HG02571 (cell line): ENCODE results near the gene OR5AR1.
"Not testable (repeated sequence)": the region's sequence is repeated elsewhere in the genome, so short reads cannot be mapped to it uniquely, and the experiment has no call there.

Source experiments
- ATAC-seq: cut with Tn5 transposase; IDR thresholded peaks from one replicate; pipeline ENCODE4 v1.9.1; 2021; ENCODE audit warnings: mild to moderate bottlenecking, moderate library complexity; ENCODE audit not compliant: unreplicated experiment

The OR5AR1 gene

GRCh38 chr11:56663386-56663785, at the start of gene OR5AR1:
Gene OR5AR1 (plus strand): TSS chr11:56663686. CDS start chr11:56663686, 0 bp downstream.
- ATAC-seq, result no peak

DNA sequence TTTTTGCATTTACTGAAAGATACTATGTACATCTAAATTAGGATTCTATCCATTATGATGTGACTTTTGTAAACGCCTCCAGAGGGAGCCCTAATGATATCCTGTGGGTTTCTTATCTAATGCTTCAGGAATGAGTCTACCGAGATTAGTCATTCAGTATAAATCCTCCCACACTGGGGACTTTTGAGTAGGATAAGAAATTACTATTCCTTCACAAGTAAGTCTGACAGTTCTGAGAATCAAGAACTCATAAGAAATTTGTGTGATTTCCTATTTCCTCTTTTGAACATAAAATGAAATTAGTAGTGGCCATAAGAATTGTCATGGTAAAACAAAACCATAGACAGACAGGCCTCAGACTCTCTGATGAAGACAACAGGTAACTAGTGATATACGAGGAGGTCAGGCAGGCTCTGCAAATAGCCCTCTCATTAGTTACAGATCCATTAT, 38.8 kb upstream of the OR5AR1 start:
- ATAC-seq, result no peak

DNA sequence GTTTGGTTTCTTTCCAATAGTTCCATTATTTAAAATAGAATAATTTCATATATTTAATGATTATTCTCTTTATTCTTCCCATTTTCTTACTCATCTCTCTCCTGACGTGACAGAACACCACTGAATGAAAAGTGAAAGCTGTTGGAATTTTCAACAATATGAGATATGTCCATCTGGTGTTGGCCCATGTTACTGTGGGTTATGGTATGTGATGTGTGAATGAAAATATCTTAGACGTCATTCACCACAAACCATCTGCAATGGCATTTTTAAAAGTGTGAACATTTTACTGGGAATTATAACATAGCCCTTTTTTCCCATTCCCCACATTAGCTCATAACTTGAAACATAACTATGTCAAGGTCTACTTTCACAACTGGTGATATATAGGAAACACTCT, 37.5 kb upstream of the OR5AR1 start:
- no peak for ATAC-seq

DNA sequence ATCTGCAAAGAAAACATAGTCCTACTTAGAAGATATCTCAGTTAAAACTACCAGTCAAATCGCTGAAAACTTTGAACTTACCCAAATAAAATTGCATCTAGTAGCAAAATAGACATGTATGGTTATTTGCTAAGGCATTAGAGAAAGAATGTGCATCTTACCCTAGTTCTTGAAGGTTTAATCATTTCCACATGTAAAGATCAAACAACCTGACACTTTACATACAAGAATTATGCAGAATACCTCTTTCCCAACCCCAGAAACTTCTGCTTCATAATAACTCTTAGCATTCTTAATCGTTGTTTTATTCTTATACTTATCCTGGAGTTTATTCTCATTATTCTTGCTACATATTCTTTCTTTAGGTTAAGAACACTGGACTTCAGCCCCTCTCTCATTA, 31.2 kb upstream of the OR5AR1 start:
- ATAC-seq, result no peak

GRCh38 chr11:56636861-56637260, 26.6 kb upstream of the OR5AR1 start:
- no peak for ATAC-seq

DNA sequence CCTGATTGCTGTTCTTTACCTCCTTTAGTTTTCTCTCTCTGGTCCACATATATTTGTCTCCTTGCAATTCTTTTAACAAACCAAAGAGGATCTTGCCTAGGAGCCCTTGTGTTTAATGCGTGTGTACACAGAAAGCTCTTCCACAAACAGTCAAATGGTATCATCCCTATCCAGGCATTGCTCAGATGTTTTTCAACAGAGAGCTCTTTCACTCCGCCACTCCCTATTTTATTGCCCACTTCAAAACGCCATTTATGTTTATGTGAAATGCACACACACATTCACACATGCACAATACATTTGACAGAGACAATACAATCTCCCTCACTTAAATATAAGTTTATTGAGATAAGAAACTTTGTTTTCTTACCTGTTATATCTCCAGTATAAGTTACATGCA, 26.0 kb upstream of the OR5AR1 start:
- no peak for ATAC-seq

DNA sequence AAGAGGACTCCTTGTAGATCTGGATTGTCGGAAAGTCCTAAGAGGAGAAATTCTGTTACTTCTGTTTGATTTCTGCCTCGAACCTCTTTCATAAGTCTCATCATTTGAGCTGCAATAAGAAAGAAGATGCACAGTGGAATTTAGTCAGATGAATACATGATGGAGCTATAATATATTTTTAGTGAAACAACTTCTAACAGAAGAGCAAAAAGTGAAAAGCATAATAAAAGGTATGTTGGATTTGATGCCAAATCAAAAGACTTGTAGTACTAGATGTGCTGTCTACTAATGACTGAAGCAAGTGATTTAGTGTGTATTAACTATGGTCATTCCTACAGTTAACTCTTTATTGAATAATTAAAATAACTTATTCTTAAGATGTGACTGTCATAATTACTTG, 21.1 kb upstream of the OR5AR1 start, which contains the start of gene OR5AP2:
Gene OR5AP2, minus strand, starts transcription at position 101 of the 400 bp plus-strand sequence. Its CDS starts 0 bp downstream, at position 101.
- ATAC-seq, result no peak

- ATAC-seq, result no peak
These were observed 3.7 kb upstream of the OR5AR1 start for GRCh38 chr11:56659755-56660154.

DNA sequence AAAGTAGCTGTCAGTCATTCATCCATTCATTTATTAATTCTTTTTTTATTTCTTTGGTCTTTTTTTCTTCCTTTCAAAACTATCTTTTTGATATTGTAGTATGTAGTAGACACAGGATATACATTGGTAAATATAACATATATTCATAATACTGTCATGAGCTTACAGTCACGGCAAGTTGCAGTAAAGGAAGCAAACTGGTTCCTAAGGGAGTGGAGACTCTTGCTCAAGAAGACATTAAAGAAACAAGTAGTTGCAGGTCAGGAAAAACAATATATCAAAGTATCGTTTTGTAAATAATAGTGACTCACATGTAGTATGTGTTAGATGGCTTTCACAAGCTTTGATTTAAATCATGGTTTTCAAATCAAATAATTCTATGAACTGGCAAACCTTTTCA, 7.5 kb downstream of the OR5AR1 start:
- ATAC-seq, result no peak

DNA sequence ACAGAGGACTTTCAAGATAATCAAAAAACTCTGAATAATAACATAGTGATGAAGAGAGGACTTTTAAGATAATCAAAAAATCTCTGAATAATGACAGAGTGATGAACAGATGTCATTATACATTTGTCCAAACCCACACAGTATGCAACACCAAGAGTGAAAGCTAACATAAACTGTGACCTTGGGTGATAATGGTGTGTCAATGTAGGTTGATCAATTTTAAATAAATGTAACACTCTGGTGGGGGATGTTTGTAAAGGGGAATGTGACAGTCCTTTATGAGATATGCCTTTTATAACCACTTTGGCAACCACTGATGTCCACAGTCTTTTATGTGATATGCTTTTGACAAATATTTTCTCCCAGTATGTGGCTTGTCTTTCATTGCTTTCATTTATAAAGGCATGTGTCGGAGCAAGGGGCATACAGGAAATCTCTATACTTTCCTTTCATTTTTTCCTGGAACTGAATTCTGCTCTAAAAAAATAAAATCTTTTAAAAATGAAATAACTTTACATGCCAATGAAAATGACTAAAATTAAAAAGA, 25.1 kb downstream of the OR5AR1 start:
- no peak for ATAC-seq

- not testable (repeated sequence) for ATAC-seq
These were observed 27.7 kb downstream of the OR5AR1 start for GRCh38 chr11:56691179-56691578.

GRCh38 chr11:56693428-56693827, 29.9 kb downstream of the OR5AR1 start:
- no peak for ATAC-seq

DNA sequence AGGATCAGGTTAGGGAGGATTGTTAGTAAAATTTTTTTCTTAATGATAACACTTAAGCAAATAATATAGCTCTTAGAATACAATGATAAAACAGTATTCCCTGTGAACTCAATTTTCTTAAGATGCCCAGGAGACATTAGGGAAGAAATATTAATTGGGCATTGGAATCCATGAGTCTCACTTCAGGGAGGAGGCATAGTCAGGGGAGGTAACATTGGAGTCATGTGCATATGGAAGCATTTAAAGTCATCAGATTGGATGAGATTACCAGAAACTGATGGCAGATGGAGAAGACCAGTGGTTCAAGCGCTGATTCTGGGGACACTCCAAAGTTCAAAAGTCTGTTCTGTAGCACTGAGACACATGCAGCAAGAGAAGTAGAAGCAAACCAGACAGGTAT, 35.3 kb downstream of the OR5AR1 start, which contains the start of gene OR9G1:
Gene OR9G1, plus strand, starts transcription at position 301 of the 400 bp plus-strand sequence. CDS start 1,293 bp downstream, outside the sequence.
- ATAC-seq, result no peak

DNA sequence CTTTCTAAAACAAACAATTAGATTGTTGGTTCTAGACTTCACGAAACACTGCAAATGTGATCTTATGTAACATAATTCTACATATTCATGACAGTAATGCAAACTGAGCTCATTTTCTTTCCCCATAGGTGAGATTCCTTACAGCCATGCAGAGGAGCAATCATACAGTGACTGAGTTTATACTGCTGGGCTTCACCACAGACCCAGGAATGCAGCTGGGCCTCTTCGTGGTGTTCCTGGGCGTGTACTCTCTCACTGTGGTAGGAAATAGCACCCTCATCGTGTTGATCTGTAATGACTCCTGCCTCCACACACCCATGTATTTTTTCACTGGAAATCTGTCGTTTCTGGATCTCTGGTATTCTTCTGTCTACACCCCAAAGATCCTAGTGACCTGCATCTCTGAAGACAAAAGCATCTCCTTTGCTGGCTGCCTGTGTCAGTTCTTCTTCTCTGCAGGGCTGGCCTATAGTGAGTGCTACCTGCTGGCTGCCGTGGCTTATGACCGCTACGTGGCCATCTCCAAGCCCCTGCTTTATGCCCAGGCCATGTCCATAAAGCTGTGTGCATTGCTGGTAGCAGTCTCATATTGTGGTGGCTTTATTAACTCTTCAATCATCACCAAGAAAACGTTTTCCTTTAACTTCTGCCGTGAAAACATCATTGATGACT, 36.9 kb downstream of the OR5AR1 start:
- ATAC-seq, result no peak

- no peak for ATAC-seq
These were observed 37.5 kb downstream of the OR5AR1 start for GRCh38 chr11:56700914-56701485.

DNA sequence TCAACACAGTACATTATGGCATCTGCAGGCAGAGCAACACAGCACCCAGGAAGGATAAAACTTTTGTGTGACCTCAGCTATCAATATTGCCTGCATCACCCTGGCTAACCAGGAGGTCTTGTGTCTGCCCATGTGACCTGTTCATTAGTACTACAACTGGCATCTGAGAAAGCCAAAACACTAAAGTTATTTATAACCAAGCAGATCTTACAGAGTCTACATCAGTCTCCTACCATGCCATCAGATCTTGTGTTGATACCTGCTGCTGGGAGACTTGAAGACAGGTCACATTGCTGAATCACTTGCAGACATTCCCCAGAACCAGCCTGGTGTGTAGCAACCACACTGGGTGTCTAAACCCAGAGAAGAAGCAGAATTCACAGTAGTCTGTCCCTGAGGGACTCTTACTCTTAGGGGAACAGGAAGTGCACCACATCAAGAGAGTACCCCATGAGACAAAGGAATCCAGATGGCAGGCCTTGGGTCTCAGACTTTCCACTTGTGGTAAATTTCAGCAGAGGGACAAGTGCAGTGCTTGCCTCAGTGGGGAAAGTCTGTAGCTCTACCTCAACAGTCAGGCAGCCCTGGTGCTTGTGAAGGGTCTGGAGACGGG, 42.4 kb downstream of the OR5AR1 start:
- no peak for ATAC-seq

- ATAC-seq, result no peak
These were observed 43.0 kb downstream of the OR5AR1 start for GRCh38 chr11:56706486-56706885.

DNA sequence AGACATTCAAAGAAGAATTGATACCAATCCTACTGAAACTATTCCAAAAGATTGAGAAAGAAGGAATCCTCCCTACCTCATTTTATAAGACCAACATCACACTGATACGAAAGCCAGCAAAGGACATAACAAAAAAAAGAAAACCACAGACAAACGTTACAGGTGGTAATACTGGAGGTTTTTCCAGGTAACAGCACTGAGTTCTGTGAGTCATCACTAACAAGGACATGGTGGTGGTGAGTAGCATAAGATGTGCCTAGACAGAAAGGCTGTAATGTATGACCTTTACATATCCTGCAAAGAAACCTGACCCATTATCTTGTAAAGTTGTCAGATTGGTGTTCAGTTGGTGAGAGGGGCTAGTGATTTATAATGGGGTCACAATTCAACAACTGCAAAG, 50.7 kb downstream of the OR5AR1 start:
- no peak for ATAC-seq
